ENCODE results near the gene ZNF880.
"Not testable (repeated sequence)": the region's sequence is repeated elsewhere in the genome, so short reads cannot be mapped to it uniquely, and the experiment has no call there.

Gene ZNF880

GRCh38 chr19:52369559-52370340 lies at the start of gene ZNF880:
ZNF880 (plus strand) TSS chr19:52369923; CDS start chr19:52369966, 43 bp downstream.
- DNase-seq (ENCODE audit: low read depth): peak; percentile 76

GRCh38 chr19:52322429-52322828 lies 47.3 kb upstream of the ZNF880 start:
- no peak for DNase-seq (ENCODE audit: low read depth)

GRCh38 chr19:52331757-52332156 lies 38.0 kb upstream of the ZNF880 start:
- DNase-seq (ENCODE audit: low read depth): no peak

GRCh38 chr19:52335768-52336116 lies 34.0 kb upstream of the ZNF880 start:
- no peak for DNase-seq (ENCODE audit: low read depth)

GRCh38 chr19:52336117-52336790 lies 33.5 kb upstream of the ZNF880 start, which contains the start of gene ZNF610:
ZNF610 (plus strand) TSS chr19:52336243; CDS start chr19:52349173, 12,930 bp downstream.
- DNase-seq (ENCODE audit: low read depth): peak; percentile 63

GRCh38 chr19:52336791-52337381 lies 32.8 kb upstream of the ZNF880 start:
- DNase-seq (ENCODE audit: low read depth): no peak

- not testable (repeated sequence) for DNase-seq (ENCODE audit: low read depth)
Measured at GRCh38 chr19:52339022-52339421, 30.7 kb upstream of the ZNF880 start.

- peak; percentile 5 for DNase-seq (ENCODE audit: low read depth)
Measured at GRCh38 chr19:52343548-52343947, 26.2 kb upstream of the ZNF880 start.

- DNase-seq (ENCODE audit: low read depth): no peak
Measured at GRCh38 chr19:52345162-52345561, 24.6 kb upstream of the ZNF880 start.

GRCh38 chr19:52351512-52351911 lies 18.2 kb upstream of the ZNF880 start:
- no peak for DNase-seq (ENCODE audit: low read depth)

GRCh38 chr19:52366414-52366824 lies 3.3 kb upstream of the ZNF880 start:
- no peak for DNase-seq (ENCODE audit: low read depth)

GRCh38 chr19:52370341-52370710 lies 603 bp downstream of the ZNF880 start:
- DNase-seq (ENCODE audit: low read depth): no peak

GRCh38 chr19:52391135-52391534 lies 21.4 kb downstream of the ZNF880 start:
- no peak for DNase-seq (ENCODE audit: low read depth)

- DNase-seq (ENCODE audit: low read depth): peak; percentile 87
Measured at GRCh38 chr19:52397310-52398080, 27.8 kb downstream of the ZNF880 start, which contains the start of gene ZNF528. ZNF528 (plus strand) TSS chr19:52397849; CDS start chr19:52402014, 4,165 bp downstream.

GRCh38 chr19:52398081-52398441 lies 28.3 kb downstream of the ZNF880 start:
- no peak for DNase-seq (ENCODE audit: low read depth)

- no peak for DNase-seq (ENCODE audit: low read depth)
Measured at GRCh38 chr19:52410276-52410675, 40.6 kb downstream of the ZNF880 start.

- no peak for DNase-seq (ENCODE audit: low read depth)
Measured at GRCh38 chr19:52415711-52416110, 46.0 kb downstream of the ZNF880 start.

- DNase-seq (ENCODE audit: low read depth): no peak
Measured at GRCh38 chr19:52428937-52429336, 59.2 kb downstream of the ZNF880 start, which contains the start of gene ZNF534. ZNF534 (plus strand) TSS chr19:52429148; CDS start chr19:52431475, 2,327 bp downstream.

Measured in fibroblast of the conjunctiva (primary cell).